A673 (cell line): ENCODE data around the gene SH2D3C. TPM values are rescaled to one million over a fixed set of nuclear protein-coding genes. Genes with fewer than 3 reads are reported as not detected.
A peak's percentile ranks its signal among the peaks of the same experiment; 100 is the strongest.

Source experiments
- BruUV-seq: library from RNA; stranded (reverse); fragments of 400-500 nt; replicated peaks from 2 replicates; lab custom pipeline; 2021; lab: Mats Ljungman, UMichigan
- CTCF ChIA-PET: fragments of 300-600 bp; sonication (Branson Sonifier 250); formaldehyde crosslinking; loops from one replicate; lab custom pipeline; 2022; ENCODE audit warnings: antibody characterized with exemption; lab: Charles Lee
- POLR2A ChIA-PET: fragments of 300-600 bp; sonication (Branson Sonifier 250); formaldehyde crosslinking; loops from one replicate; lab custom pipeline; 2022; ENCODE audit warnings: antibody characterized with exemption; ENCODE audit not compliant: low non-redundant PET; lab: Charles Lee
- DNase-seq: peaks from one replicate; pipeline ENCODE4 v3.0.0-alpha.2; 2015; ENCODE audit warnings: low spot score
- H3K27ac ChIP-seq: fragments of 200-600 bp; sonication (generic); 2 replicates; pipeline ENCODE4 v1.5.1; 2016; ENCODE audit warnings: mixed run types, low read depth, mild to moderate bottlenecking, mixed read lengths, antibody characterized with exemption, low read length; ENCODE audit not compliant: poor library complexity, severe bottlenecking
- H3K27me3 ChIP-seq: fragments of 200-600 bp; sonication (generic); replicated peaks from 2 replicates; pipeline ENCODE4 v1.6.1; 2017; ENCODE audit warnings: mixed run types, low read depth, mild to moderate bottlenecking, mixed read lengths, antibody characterized with exemption, low read length; ENCODE audit not compliant: insufficient read depth, poor library complexity
- H3K36me3 ChIP-seq: fragments of 200-600 bp; sonication (generic); 2 replicates; pipeline ENCODE4 v1.6.1; 2016; ENCODE audit warnings: mixed run types, mild to moderate bottlenecking, mixed read lengths, antibody characterized with exemption, low read length; ENCODE audit not compliant: insufficient read depth, poor library complexity, severe bottlenecking
- H3K4me1 ChIP-seq: fragments of 200-600 bp; sonication (generic); 2 replicates; pipeline ENCODE4 v1.6.1; 2017; ENCODE audit warnings: mixed run types, mild to moderate bottlenecking, mixed read lengths, antibody characterized with exemption, low read length; ENCODE audit not compliant: insufficient read depth, poor library complexity, severe bottlenecking
- H3K4me3 ChIP-seq: fragments of 200-600 bp; sonication (generic); 2 replicates; pipeline ENCODE4 v1.5.1; 2016; ENCODE audit warnings: low read depth, mixed run types, mild to moderate bottlenecking, mixed read lengths, low read length; ENCODE audit not compliant: poor library complexity, severe bottlenecking
- H3K9me3 ChIP-seq: fragments of 200-600 bp; sonication (generic); 2 replicates; pipeline ENCODE4 v1.6.1; 2016; ENCODE audit warnings: mixed run types, low read depth, mild to moderate bottlenecking, mixed read lengths, antibody characterized with exemption, low read length; ENCODE audit not compliant: poor library complexity, severe bottlenecking
- CTCF ChIP-seq: fragments of 300-800, 200-600 bp; sonication (generic); conservative IDR thresholded peaks from 2 replicates; pipeline ENCODE4 v1.5.1; 2017; ENCODE audit warnings: low read depth, mild to moderate bottlenecking, antibody characterized with exemption, low read length, moderate library complexity, mixed read lengths
- EZH2 ChIP-seq: fragments of 200-600 bp; sonication (generic); IDR thresholded peaks from 2 replicates; pipeline ENCODE4 v1.6.1; 2017; ENCODE audit warnings: borderline replicate concordance, low read depth, mild to moderate bottlenecking, mixed read lengths, antibody characterized with exemption, low read length; ENCODE audit not compliant: poor library complexity, severe bottlenecking
- intact Hi-C: fragments of 100-400 bp; cut with micrococcal nuclease; formaldehyde crosslinking; loops from one replicate; pipeline ENCODE4 v1.10.0; 2022; ENCODE audit not compliant: unreplicated experiment
- total RNA-seq: library from RNA; stranded (reverse); gene quantifications from 2 replicates; pipeline ENCODE4 v1.2.3, GENCODE V29; 2021

The SH2D3C gene
- total RNA-seq, 1 experiment from 2014 or later, result not detected

GRCh38 chr9:127805620-127806019 is 27.2 kb upstream of the SH2D3C start:
- Histone ChIP-seq H3K4me1 (peaks cover 14% of the 10 kb centered on the region), H3K4me3 (no peak overlapping the region), H3K36me3 (peaks cover 21% of the 10 kb centered on the region), H3K9me3 (no peaks in the 10 kb centered on the region), H3K27ac (no peak overlapping the region), H3K27me3 (no peaks in the 10 kb centered on the region)
- POLR2A ChIA-PET, result no interaction called here
- CTCF ChIA-PET, result no interaction called here
- peak; percentile 40 for DNase-seq
- BruUV-seq, result no TSS peak
- TF ChIP-seq CTCF, result peak; percentile 57
- TF ChIP-seq EZH2, result no peak
- intact Hi-C loops, result no loop called here

- Histone ChIP-seq H3K4me3 (peak overlapping the region; percentile 97), H3K9me3 (no peaks in the 10 kb centered on the region), H3K27me3 (no peaks in the 10 kb centered on the region), H3K4me1 (peaks cover 14% of the 10 kb centered on the region), H3K36me3 (peaks cover 11% of the 10 kb centered on the region), H3K27ac (peak overlapping the region; percentile 96)
- TSS peak; percentile 51 for BruUV-seq
- ChIA-PET POLR2A (interaction anchor here (1.1 kb wide), 1 partner anchor 66 kb away, joined by 8 read pairs; no protein-coding TSS in a partner anchor), CTCF (interaction anchor here (0.6 kb wide), 1 partner anchor 52 kb away, joined by 3 read pairs; no protein-coding TSS in a partner anchor)
- peak; percentile 33 for DNase-seq
- intact Hi-C loops, result loop anchor here (5.0 kb wide), 1 partner anchor 114 kb away; the partner anchor contains the start of gene ST6GALNAC4
- TF ChIP-seq CTCF (no peak), EZH2 (no peak)
Measured at GRCh38 chr9:127803507-127804352, 25.3 kb upstream of the SH2D3C start.

GRCh38 chr9:127802576-127803443 is 24.3 kb upstream of the SH2D3C start, which contains the start of gene FPGS:
FPGS (plus strand) TSS chr9:127802882; CDS start chr9:127802925, 43 bp downstream.
- POLR2A ChIA-PET, result interaction anchor here (1.1 kb wide), 1 partner anchor 65 kb away, joined by 8 read pairs; no protein-coding TSS in a partner anchor
- no TSS peak for BruUV-seq
- DNase-seq, result peak; percentile 93
- CTCF ChIA-PET, result interaction anchor here (0.6 kb wide), 1 partner anchor 52 kb away, joined by 3 read pairs; no protein-coding TSS in a partner anchor
- no peaks in the 10 kb centered on the region for H3K9me3 ChIP-seq
- H3K27ac ChIP-seq, result peak within 1 kb of the TSS; percentile 96
- intact Hi-C loops, result loop anchor here (5.0 kb wide), 1 partner anchor 114 kb away; the partner anchor contains the start of gene ST6GALNAC4
- H3K36me3 ChIP-seq, result peaks cover 11% of the 10 kb centered on the region
- peaks cover 14% of the 10 kb centered on the region for H3K4me1 ChIP-seq
- TF ChIP-seq CTCF, result no peak
- no peak for TF ChIP-seq EZH2
- H3K27me3 ChIP-seq, result no peaks in the 10 kb centered on the region
- H3K4me3 ChIP-seq, result peak within 1 kb of the TSS; percentile 97
